CD4-positive, alpha-beta T cell (primary cell): Measurements from ENCODE around the gene FAM156A. TPM values are rescaled to one million over a fixed set of nuclear protein-coding genes. Genes with fewer than 3 reads are reported as not detected.
"Not testable (repeated sequence)": the region's sequence is repeated elsewhere in the genome, so short reads cannot be mapped to it uniquely, and the experiment has no call there.

Source experiments
- ATAC-seq: fragments of 200-7000 bp; cut with Tn5 transposase; one replicate; pipeline ENCODE4 v1.10.0; 2022; ENCODE audit warnings: mild to moderate bottlenecking; ENCODE audit not compliant: poor library complexity
- CTCF ChIA-PET: fragments of 350-600 bp; sonication (Branson Sonifier 250); formaldehyde crosslinking; loops from one replicate; lab custom pipeline; 2021; ENCODE audit warnings: antibody characterized with exemption, inconsistent platforms; lab: Charles Lee
- POLR2A ChIA-PET: fragments of 350-600 bp; sonication (Branson Sonifier 250); formaldehyde crosslinking; loops from one replicate; lab custom pipeline; 2021; ENCODE audit warnings: antibody characterized with exemption, inconsistent platforms; lab: Charles Lee
- DNase-seq, 14 experiments: peaks; one replicate each; pipeline ENCODE4 v3.0.0-alpha.2; 2013 to 2020; ENCODE audit warnings: mixed read lengths in 2 of 14
- H3K27ac ChIP-seq, 2 donors: one replicate each; pipeline versions ENCODE4 v1.5.1 to v1.7.0; 2013; ENCODE audit warnings: low read length in 2 of 2, low read depth in 1 of 2, mild to moderate bottlenecking in 1 of 2
- H3K27me3 ChIP-seq, 2 experiments: 1 replicate in 1 of 2; 2 replicates in 1 of 2; pipeline versions ENCODE4 v1.6.1 to v1.7.0; 2013; ENCODE audit warnings: low read length in 2 of 2, control low read depth in 1 of 2, mild to moderate bottlenecking in 1 of 2, moderate library complexity in 1 of 2; ENCODE audit not compliant: insufficient read depth in 2 of 2, control insufficient read depth in 1 of 2
- H3K36me3 ChIP-seq: one replicate; pipeline ENCODE4 v1.6.1; 2013; ENCODE audit warnings: low read length, control low read depth; ENCODE audit not compliant: insufficient read depth
- H3K4me1 ChIP-seq: one replicate; pipeline ENCODE4 v1.6.1; 2013; ENCODE audit warnings: low read length, control low read depth; ENCODE audit not compliant: insufficient read depth
- H3K4me3 ChIP-seq: one replicate; pipeline ENCODE4 v1.5.1; 2013; ENCODE audit warnings: mild to moderate bottlenecking, low read length, moderate library complexity
- H3K9me3 ChIP-seq, 2 experiments: 1 replicate in 1 of 2; 2 replicates in 1 of 2; pipeline versions ENCODE4 v1.6.1 to v1.7.0; 2013; ENCODE audit warnings: low read length in 2 of 2, mild to moderate bottlenecking in 2 of 2, control low read depth in 1 of 2, moderate library complexity in 1 of 2; ENCODE audit not compliant: control insufficient read depth in 1 of 2, insufficient read depth in 1 of 2
- H3K27ac Mint-ChIP-seq: one replicate; pipeline ENCODE4 v1.8.0; 2020; ENCODE audit warnings: mixed read lengths
- H3K27me3 Mint-ChIP-seq: one replicate; pipeline ENCODE4 v1.8.0; 2021; ENCODE audit warnings: mixed read lengths
- H3K36me3 Mint-ChIP-seq: one replicate; pipeline ENCODE4 v1.8.0; 2021; ENCODE audit warnings: low read depth, mixed read lengths
- H3K4me1 Mint-ChIP-seq: one replicate; pipeline ENCODE4 v1.8.0; 2021; ENCODE audit warnings: low read depth, mixed read lengths
- H3K4me3 Mint-ChIP-seq: one replicate; pipeline ENCODE4 v1.8.0; 2020; ENCODE audit warnings: mild to moderate bottlenecking, mixed read lengths
- H3K9me3 Mint-ChIP-seq: one replicate; pipeline ENCODE4 v1.8.0; 2020; ENCODE audit warnings: mixed read lengths
- intact Hi-C, 2 experiments: fragments of 100-400 bp; cut with DNase I in 1 of 2; cut with micrococcal nuclease in 1 of 2; formaldehyde crosslinking; loops; one replicate each; pipeline versions ENCODE4 v1.15.1 to v1.9.0; 2023 to 2025; cut with DNase I, micrococcal nuclease
- total RNA-seq, 174 experiments: library from RNA in 2 of 174; stranded (reverse) in 2 of 174; gene quantifications; one replicate each; pipeline ENCODE4 v1.2.3 and lab custom pipeline; 2021 to 2026
- TF ChIP-seq, protein P1 (sequence below): fragments of 200-600 bp; IDR thresholded peaks from one replicate; pipeline ENCODE4 v1.8.0; 2022; ENCODE audit warnings: antibody characterized with exemption, mild to moderate bottlenecking

Gene FAM156A
- total RNA-seq, 2 experiments from 2014 or later: 16.0 TPM

DNA sequence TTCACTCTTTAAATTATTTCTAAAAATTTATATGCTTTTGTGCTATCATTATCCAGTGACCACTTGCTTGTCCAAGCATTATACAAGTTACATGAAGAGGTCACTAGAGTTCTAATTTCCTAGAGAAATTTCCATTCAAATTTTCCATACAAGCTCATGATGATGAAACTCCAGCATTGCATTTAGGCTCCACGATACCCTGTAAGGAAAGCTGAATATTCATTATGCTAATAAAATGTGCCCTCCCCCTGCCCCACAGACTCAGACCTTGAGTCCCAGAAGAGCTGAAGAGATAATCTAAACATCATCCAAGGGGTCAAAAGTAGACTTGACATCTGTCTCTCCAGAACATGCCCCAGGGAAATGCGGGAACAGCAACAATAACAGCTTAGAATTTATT, 19.6 kb upstream of the FAM156A start:
- H3K27ac ChIP-seq: no peak overlapping the region
- intact Hi-C loops: no loop called here
- TF ChIP-seq, protein P1, sequence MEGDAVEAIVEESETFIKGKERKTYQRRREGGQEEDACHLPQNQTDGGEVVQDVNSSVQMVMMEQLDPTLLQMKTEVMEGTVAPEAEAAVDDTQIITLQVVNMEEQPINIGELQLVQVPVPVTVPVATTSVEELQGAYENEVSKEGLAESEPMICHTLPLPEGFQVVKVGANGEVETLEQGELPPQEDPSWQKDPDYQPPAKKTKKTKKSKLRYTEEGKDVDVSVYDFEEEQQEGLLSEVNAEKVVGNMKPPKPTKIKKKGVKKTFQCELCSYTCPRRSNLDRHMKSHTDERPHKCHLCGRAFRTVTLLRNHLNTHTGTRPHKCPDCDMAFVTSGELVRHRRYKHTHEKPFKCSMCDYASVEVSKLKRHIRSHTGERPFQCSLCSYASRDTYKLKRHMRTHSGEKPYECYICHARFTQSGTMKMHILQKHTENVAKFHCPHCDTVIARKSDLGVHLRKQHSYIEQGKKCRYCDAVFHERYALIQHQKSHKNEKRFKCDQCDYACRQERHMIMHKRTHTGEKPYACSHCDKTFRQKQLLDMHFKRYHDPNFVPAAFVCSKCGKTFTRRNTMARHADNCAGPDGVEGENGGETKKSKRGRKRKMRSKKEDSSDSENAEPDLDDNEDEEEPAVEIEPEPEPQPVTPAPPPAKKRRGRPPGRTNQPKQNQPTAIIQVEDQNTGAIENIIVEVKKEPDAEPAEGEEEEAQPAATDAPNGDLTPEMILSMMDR: no peak
- no peaks in the 10 kb centered on the region for H3K27me3 ChIP-seq
- no peaks in the 10 kb centered on the region for H3K4me1 ChIP-seq
- H3K4me1 Mint-ChIP-seq: no peaks in the 10 kb centered on the region
- H3K36me3 Mint-ChIP-seq: no peaks in the 10 kb centered on the region
- no peaks in the 10 kb centered on the region for H3K27me3 Mint-ChIP-seq
- H3K27ac Mint-ChIP-seq: no peak overlapping the region
- no peaks in the 10 kb centered on the region for H3K9me3 Mint-ChIP-seq
- ChIA-PET POLR2A (no interaction called here), CTCF (no interaction called here)
- no peak overlapping the region for H3K4me3 ChIP-seq
- H3K9me3 ChIP-seq: no peaks in the 10 kb centered on the region
- DNase-seq (no peak), ATAC-seq (no peak)
- H3K36me3 ChIP-seq: no peaks in the 10 kb centered on the region
- no peak overlapping the region for H3K4me3 Mint-ChIP-seq

GRCh38 chrX:52975576-52975975, 17.3 kb upstream of the FAM156A start:
- H3K4me1 Mint-ChIP-seq, DNase-seq, POLR2A ChIA-PET, H3K27me3 Mint-ChIP-seq, H3K27me3 ChIP-seq, CTCF ChIA-PET, H3K36me3 Mint-ChIP-seq, H3K9me3 ChIP-seq, H3K36me3 ChIP-seq, H3K9me3 Mint-ChIP-seq, ATAC-seq, H3K4me1 ChIP-seq, H3K4me3 ChIP-seq, intact Hi-C loops, H3K27ac ChIP-seq, H3K27ac Mint-ChIP-seq, H3K4me3 Mint-ChIP-seq: not testable (repeated sequence)

GRCh38 chrX:52974336-52974992, 16.1 kb upstream of the FAM156A start:
- H3K27ac Mint-ChIP-seq, intact Hi-C loops, H3K27ac ChIP-seq, H3K4me3 Mint-ChIP-seq, H3K4me3 ChIP-seq, ATAC-seq, H3K4me1 ChIP-seq, H3K27me3 Mint-ChIP-seq, CTCF ChIA-PET, H3K9me3 ChIP-seq, H3K36me3 Mint-ChIP-seq, H3K9me3 Mint-ChIP-seq, POLR2A ChIA-PET, H3K4me1 Mint-ChIP-seq, DNase-seq, H3K27me3 ChIP-seq, H3K36me3 ChIP-seq: not testable (repeated sequence)

DNA sequence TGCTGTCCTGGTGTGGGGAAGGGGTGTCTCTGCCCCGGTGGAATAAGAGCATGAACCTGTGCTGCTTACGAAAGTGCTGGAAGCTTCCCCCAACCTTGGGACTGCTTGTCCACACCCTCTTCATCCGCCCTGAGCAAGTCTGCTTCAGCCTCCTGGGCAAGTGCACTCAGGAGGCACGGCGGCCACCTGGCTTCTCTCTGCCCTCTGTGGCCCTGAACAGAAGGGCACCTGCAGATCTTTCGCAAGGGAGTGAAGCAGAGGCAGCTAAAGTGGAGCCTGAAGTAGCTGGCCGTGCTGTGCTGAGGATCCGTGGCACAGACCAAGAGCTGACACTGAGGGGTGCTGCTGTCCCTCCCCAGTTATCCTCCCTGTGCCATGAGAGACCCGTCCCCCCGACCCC, 9.6 kb upstream of the FAM156A start:
- H3K27ac ChIP-seq, H3K4me3 ChIP-seq, H3K27me3 ChIP-seq, POLR2A ChIA-PET, H3K36me3 ChIP-seq, H3K27ac Mint-ChIP-seq, ATAC-seq, H3K27me3 Mint-ChIP-seq, H3K9me3 Mint-ChIP-seq, DNase-seq, H3K9me3 ChIP-seq, H3K4me1 ChIP-seq, H3K36me3 Mint-ChIP-seq, H3K4me3 Mint-ChIP-seq, CTCF ChIA-PET, intact Hi-C loops, H3K4me1 Mint-ChIP-seq: not testable (repeated sequence)

DNA sequence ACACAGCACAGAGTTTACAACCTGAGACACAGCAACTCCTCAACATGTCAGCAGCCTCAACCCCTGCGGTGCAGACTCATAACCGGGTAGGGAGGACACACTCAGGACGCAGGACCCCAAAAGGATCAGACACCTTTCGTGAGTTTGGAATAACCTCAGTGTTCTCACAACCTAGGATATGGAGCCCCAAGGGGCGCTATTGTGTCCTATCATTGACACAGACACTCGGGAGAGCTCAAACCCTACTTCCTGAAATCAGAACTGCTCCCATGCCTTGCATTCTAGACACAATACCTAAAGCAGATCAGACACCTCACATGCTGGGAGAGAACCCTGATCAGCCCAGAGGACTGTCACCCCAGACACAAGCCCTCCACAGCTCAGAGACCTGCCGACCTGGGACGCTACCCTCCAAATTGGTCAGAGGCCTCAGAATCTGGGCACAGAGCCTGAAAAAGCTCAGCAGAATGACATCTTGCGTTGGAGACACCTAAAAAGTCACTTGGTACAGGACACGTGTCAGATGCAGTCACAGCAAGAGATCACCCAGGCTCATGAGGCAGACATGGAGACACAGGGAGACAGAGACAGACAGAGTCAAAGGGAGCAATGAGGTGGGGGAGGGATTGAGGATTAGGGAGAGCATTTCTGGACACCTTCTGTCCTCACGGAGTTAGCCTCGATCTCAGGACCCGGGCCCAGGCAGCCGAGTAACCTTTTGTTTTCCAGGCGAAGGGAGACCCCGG, 8.8 kb upstream of the FAM156A start:
- H3K27ac ChIP-seq, DNase-seq, H3K4me3 ChIP-seq, H3K27ac Mint-ChIP-seq, H3K4me1 ChIP-seq, H3K4me3 Mint-ChIP-seq, H3K9me3 Mint-ChIP-seq, H3K27me3 ChIP-seq, H3K9me3 ChIP-seq, intact Hi-C loops, POLR2A ChIA-PET, H3K4me1 Mint-ChIP-seq, CTCF ChIA-PET, H3K36me3 ChIP-seq, ATAC-seq, H3K27me3 Mint-ChIP-seq, H3K36me3 Mint-ChIP-seq: not testable (repeated sequence)

- POLR2A ChIA-PET, H3K9me3 Mint-ChIP-seq, intact Hi-C loops: not testable (repeated sequence)
These were observed 643 bp upstream of the FAM156A start for GRCh38 chrX:52958961-52959360.

More at GRCh38 chrX:52958961-52959360, 643 bp upstream of the FAM156A start:
- H3K36me3 ChIP-seq, H3K27me3 ChIP-seq, H3K4me1 Mint-ChIP-seq, DNase-seq, H3K4me3 ChIP-seq, CTCF ChIA-PET, H3K36me3 Mint-ChIP-seq, H3K9me3 ChIP-seq, H3K27me3 Mint-ChIP-seq, H3K4me3 Mint-ChIP-seq, H3K4me1 ChIP-seq, H3K27ac ChIP-seq, H3K27ac Mint-ChIP-seq: not testable (repeated sequence)
- peak; percentile 10 for ATAC-seq
